ENCODE data around the gene FURIN. TPM values are rescaled to one million over a fixed set of nuclear protein-coding genes. Genes with fewer than 3 reads are reported as not detected.

Gene FURIN
- total RNA-seq, 1 experiment from 2014 or later, result 35.1 TPM

DNA sequence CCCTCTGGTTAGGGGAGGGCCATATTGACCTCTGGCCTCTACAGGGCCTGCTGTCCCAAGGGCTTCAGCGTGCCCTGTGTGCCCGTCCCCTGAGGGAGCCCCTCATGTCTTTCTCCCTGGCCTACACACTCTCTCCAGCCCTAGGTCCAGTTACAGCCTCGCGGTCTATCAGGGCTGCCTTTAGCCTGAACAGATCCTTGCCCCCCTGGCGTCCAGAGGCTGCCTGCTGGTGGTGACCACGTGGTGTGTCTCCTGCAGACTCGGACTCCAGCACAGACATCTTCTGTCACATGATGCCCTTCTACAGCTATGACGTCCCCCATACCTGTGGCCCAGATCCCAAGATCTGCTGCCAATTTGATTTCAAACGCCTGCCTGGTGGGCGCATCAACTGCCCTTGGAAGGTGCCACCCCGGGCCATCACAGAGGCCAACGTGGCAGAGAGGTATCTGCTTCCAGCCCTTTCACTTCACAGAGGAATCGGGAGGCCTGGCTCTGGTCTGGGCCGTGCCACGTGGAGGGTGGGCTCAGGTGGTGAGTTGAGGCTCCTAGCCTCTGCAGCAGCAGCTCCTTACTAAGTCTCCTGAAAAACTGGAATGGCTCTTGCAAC is 38.8 kb downstream of the FURIN start:
- H3K36me3 Mint-ChIP-seq (ENCODE audit: insufficient read depth in 1 of 3, low read depth in 3 of 3), result peaks cover 9 to 40% (median 12%) of the 10 kb centered on the region in 3 experiments
- H3K27me3 Mint-ChIP-seq (ENCODE audit: low read depth), result peaks cover 15% of the 10 kb centered on the region
- H3K4me3 Mint-ChIP-seq, result no peak overlapping the region
- Histone ChIP-seq H4K8ac (replicated peaks; ENCODE audit: insufficient read length, low read depth, low read length) (no peak overlapping the region), H2BK15ac (ENCODE audit: low read depth, low read length) (no peak overlapping the region), H3K23ac (ENCODE audit: insufficient read length, low read depth, low read length) (no peak overlapping the region), H2BK120ac (ENCODE audit: low read depth, low read length, poor library complexity, severe bottlenecking) (no peak overlapping the region), H4K20me1 (ENCODE audit: control insufficient read depth, insufficient read depth, insufficient read length) (no peaks in the 10 kb centered on the region), H3K9me3 (ENCODE audit: control insufficient read depth, low read depth, low read length) (no peaks in the 10 kb centered on the region), H2AK5ac (ENCODE audit: insufficient read length, low read length) (no peak overlapping the region), H3K18ac (ENCODE audit: insufficient read length, low read depth, low read length) (no peak overlapping the region), H3K56ac (ENCODE audit: insufficient read length, low read depth, low read length) (no peak overlapping the region), H3K4me2 (ENCODE audit: insufficient read depth, insufficient read length, low read length) (no peak overlapping the region), H3K79me2 (ENCODE audit: insufficient read depth, low read length) (no peaks in the 10 kb centered on the region), H2BK12ac (ENCODE audit: insufficient read length, low read depth, low read length) (no peak overlapping the region), H3K4me1 (ENCODE audit: insufficient read depth, low read length) (peaks cover 3% of the 10 kb centered on the region; the same call in 1 of the 2 replicates), H3K9ac (ENCODE audit: extremely low read depth, insufficient read length, low read length) (no peak overlapping the region), H2AFZ (ENCODE audit: low read length) (no peak overlapping the region), H3T11ph (ENCODE audit: low read length) (no peak overlapping the region), H2BK5ac (ENCODE audit: insufficient read length, low read length) (no peak overlapping the region), H2BK20ac (ENCODE audit: low read depth, low read length, poor library complexity, severe bottlenecking) (no peak overlapping the region), H4K5ac (ENCODE audit: insufficient read length, low read depth, low read length) (no peak overlapping the region), H3K4ac (ENCODE audit: low read depth, low read length) (no peak overlapping the region), H3K27me3 (ENCODE audit: insufficient read depth, low read length) (no peaks in the 10 kb centered on the region; the same call in 1 of the 2 replicates), H3K27ac (ENCODE audit: insufficient read length, low read depth, low read length) (no peak overlapping the region), H3K23me2 (ENCODE audit: insufficient read length, low read depth, low read length, poor library complexity, severe bottlenecking) (peaks cover 8% of the 10 kb centered on the region), H3K79me1 (ENCODE audit: insufficient read depth, low read depth, low read length, poor library complexity, severe bottlenecking) (no peaks in the 10 kb centered on the region), H4K91ac (ENCODE audit: insufficient read length, low read depth, low read length) (no peak overlapping the region), H3K14ac (ENCODE audit: insufficient read depth, low read length) (no peak overlapping the region)
- H3K27ac Mint-ChIP-seq, result no peak overlapping the region
- DNase-seq, result no peak
- no CpG with 5 or more reads among the region's 15 CpGs for WGBS (ENCODE audit: extremely low coverage, insufficient read length, low lambda C conversion rate)
- TF ChIP-seq, protein P1, sequence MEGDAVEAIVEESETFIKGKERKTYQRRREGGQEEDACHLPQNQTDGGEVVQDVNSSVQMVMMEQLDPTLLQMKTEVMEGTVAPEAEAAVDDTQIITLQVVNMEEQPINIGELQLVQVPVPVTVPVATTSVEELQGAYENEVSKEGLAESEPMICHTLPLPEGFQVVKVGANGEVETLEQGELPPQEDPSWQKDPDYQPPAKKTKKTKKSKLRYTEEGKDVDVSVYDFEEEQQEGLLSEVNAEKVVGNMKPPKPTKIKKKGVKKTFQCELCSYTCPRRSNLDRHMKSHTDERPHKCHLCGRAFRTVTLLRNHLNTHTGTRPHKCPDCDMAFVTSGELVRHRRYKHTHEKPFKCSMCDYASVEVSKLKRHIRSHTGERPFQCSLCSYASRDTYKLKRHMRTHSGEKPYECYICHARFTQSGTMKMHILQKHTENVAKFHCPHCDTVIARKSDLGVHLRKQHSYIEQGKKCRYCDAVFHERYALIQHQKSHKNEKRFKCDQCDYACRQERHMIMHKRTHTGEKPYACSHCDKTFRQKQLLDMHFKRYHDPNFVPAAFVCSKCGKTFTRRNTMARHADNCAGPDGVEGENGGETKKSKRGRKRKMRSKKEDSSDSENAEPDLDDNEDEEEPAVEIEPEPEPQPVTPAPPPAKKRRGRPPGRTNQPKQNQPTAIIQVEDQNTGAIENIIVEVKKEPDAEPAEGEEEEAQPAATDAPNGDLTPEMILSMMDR (conservative IDR thresholded peaks at IDR 0.05), result no peak
- no peaks in the 10 kb centered on the region for H3K9me3 Mint-ChIP-seq
- peaks cover 7 to 9% of the 10 kb centered on the region in 2 experiments for H3K4me1 Mint-ChIP-seq
